Loucy (cell line): ENCODE data around the gene MBP.

Experiments used
- CTCF ChIP-seq: fragments of 200-600 bp; sonication (generic); conservative IDR thresholded peaks from 2 replicates; pipeline ENCODE4 v1.5.1; 2014; ENCODE audit warnings: mild to moderate bottlenecking, antibody characterized with exemption, low read length
- EZH2phosphoT487 ChIP-seq: fragments of 200-600 bp; IDR thresholded peaks from 2 replicates; pipeline ENCODE4 v1.6.1; 2018; ENCODE audit warnings: antibody characterized with exemption, mild to moderate bottlenecking, moderate library complexity, borderline replicate concordance

GRCh38 chr18:77144451-77145118, 12.0 kb upstream of the MBP start:
- TF ChIP-seq CTCF, result no peak
- no peak for TF ChIP-seq EZH2phosphoT487
